Right forelimb (tissue), 1 donor: ENCODE results near the gene MTG1.
"Not testable (repeated sequence)": the region's sequence is repeated elsewhere in the genome, so short reads cannot be mapped to it uniquely, and the experiment has no call there.

Source experiments
- DNase-seq: peaks from one replicate; pipeline ENCODE4 v3.0.0-alpha.2; 2018

The MTG1 gene

GRCh38 chr10:133401981-133402725 is 8.2 kb downstream of the MTG1 start:
- no peak for DNase-seq

DNA sequence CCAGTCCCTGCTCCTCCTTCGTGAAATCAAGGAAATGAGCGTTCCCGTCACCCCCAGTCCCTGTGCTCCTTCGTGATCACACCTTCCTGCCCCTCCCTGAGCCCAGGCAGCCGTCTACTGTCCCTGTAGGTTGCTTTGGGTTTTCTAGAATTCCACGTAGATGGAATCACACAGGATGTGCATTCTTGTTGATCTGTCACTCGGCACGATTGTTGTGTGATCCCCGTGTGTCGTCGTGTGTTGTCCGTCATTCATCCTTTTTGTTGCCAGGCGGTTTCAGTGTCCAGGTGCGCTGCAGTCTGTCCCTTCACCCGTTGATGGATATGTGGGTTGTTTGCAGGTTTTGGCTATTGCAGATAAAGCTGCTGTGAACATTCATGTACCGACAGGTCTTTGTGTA is 9.4 kb downstream of the MTG1 start:
- DNase-seq, result no peak

GRCh38 chr10:133403784-133404183 is 9.8 kb downstream of the MTG1 start:
- no peak for DNase-seq

GRCh38 chr10:133405272-133405671 is 11.3 kb downstream of the MTG1 start:
- DNase-seq, result no peak

DNA sequence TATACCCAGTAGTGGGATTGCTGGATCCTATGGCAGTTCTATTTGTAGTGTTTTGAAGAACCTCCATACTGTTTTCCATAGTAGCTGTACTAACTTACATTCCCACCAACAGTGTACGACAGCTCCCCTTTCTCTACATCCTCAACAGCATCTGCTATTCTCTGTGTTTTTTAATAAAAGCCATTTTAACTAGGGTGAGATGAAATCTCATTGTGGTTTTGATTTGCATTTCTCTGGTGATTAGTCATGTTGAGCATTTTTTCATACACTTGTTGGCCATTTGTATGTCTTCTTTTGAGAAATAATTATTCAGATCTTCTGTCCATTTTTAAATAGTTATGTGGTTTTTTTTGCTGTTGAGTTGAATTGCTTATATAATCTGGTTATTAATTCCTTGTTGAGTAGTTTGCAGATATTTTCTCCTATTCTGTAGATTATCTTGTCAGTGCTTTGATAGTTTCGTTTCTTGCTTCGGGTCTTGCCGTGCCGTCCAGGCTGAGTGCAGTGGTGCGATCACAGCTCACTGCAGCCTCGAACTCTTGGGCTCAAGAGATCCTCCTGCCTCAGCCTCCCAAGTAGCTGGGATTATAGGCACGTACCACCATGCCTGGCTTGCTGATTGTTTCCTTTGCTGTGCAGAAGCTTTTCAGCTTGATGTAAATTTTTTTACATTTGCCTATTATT is 12.0 kb downstream of the MTG1 start:
- no peak for DNase-seq

- DNase-seq, result no peak
Measured at GRCh38 chr10:133411523-133412380, 17.8 kb downstream of the MTG1 start.

DNA sequence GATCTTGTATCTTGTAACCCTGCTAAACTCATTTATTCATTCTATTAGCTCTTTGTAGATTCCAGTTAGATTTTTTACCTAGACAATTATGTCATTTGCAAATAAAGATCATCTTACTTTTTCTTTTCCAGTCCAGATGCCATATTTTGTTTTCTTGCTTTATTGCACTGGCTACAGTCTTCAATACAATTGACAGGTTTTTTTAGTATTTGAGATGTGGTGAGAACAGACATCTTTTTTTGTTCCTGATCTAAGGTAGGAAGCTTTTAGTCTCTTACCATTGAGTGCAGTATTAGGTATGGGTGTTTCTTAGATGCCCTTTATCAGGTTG is 18.4 kb downstream of the MTG1 start:
- no peak for DNase-seq

DNA sequence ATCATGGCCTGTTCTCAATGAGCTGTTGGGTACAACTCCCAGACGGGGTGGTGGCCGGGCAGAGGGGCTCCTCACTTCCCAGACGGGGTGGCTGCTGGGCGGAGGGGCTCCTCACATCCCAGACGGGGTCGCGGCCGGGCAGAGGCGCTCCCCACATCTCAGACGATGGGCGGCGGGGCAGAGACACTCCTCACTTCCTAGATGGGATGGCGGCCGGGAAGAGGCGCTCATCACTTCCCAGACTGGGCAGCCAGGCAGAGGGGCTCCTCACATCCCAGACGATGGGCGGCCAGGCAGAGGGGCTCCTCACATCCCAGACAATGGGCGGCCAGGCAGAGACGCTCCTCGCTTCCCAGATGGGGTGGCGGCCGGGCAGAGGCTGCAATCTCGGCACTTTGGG is 20.4 kb downstream of the MTG1 start:
- DNase-seq, result not testable (repeated sequence)

DNA sequence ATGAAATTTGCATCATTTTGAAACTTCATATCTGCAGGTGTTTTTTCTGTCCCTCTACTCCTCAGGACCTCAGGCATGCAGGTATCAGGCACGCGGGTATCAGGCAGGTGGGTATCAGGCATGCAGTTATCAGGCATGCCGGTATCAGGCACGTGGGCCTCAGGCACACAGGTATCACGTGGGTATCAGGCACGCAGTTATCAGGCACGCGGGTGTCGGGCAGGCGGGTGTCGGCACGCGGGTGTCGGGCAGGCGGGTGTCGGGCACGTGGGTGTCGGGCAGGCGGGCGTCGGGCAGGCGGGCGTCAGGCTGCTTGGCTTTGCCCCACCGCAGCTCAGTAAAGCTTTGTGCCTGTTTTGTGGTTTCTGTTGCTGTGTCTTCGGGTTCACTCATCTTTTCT is 21.8 kb downstream of the MTG1 start:
- DNase-seq, result no peak

- DNase-seq, result no peak
Measured at GRCh38 chr10:133418289-133418993, 24.5 kb downstream of the MTG1 start.

DNA sequence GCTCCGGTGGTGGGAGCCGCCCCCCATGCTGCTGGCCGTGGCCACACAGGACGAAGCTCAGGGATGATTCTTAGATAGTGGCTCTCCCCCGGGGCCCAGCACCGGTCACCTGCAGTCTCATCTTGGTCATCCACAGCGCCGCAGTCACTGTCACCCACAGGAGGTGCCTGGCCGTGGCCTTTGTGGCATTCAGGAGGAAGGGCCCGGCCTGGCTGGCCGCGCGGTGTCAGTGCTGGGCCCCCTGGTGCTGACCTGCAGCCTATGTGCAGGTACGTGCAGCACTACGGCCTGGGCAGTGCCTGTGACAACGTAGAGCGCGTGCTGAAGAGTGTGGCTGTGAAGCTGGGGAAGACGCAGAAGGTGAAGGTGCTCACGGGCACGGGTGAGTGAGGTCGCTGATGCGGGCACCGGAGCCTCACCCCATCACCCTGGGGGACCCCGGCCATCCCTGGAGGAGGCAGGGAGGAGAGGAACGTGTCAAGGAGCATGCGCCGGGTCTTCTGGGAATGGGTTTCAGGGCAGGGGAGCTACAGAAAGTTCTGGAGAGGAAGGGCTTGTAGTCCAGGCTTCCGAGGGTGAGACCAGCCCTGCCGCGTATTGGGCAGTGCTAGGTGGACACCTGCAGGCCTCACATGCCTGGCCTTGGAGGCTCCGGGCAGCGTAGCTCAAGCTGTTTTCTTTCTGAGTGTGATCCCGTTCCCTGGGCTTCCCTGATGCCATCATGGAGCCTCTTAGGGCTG is 25.4 kb downstream of the MTG1 start:
- no peak for DNase-seq

DNA sequence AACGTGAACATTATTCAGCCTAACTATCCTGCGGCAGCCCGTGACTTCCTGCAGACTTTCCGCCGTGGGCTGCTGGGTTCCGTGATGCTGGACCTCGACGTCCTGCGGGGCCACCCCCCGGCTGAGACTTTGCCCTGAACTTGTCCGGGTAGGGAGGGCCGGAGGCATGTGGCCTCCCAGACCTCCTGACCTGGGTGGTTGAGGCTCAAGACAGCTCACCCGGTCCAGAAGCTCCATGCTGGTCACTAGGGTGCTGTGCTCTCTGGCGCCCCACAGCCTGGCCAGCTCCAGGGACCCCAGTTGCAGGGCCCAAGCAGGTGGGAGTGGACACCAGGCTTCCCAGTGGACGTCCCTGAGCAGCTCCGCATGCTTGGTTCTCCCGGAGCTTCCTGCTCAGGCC is 26.1 kb downstream of the MTG1 start:
- no peak for DNase-seq

DNA sequence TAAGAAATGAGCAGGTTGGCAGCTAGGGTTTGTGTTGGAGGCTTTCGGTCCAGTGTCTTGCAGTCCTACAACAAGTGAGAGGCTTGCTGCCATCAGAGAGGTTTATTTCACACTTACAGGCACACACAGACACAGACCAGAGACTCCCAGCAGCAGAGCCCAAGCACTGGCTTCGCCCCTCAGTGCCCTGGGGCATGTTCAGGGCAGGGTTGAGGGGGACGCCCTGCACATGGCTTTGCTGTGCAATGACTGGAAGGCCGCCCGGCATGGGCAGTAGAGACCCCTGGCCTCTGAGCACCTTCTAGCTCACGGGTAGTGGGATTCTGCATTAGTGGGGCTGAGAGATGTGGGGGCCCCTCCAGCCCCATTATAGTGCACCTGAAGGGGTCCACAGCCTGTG is 26.6 kb downstream of the MTG1 start:
- no peak for DNase-seq

DNA sequence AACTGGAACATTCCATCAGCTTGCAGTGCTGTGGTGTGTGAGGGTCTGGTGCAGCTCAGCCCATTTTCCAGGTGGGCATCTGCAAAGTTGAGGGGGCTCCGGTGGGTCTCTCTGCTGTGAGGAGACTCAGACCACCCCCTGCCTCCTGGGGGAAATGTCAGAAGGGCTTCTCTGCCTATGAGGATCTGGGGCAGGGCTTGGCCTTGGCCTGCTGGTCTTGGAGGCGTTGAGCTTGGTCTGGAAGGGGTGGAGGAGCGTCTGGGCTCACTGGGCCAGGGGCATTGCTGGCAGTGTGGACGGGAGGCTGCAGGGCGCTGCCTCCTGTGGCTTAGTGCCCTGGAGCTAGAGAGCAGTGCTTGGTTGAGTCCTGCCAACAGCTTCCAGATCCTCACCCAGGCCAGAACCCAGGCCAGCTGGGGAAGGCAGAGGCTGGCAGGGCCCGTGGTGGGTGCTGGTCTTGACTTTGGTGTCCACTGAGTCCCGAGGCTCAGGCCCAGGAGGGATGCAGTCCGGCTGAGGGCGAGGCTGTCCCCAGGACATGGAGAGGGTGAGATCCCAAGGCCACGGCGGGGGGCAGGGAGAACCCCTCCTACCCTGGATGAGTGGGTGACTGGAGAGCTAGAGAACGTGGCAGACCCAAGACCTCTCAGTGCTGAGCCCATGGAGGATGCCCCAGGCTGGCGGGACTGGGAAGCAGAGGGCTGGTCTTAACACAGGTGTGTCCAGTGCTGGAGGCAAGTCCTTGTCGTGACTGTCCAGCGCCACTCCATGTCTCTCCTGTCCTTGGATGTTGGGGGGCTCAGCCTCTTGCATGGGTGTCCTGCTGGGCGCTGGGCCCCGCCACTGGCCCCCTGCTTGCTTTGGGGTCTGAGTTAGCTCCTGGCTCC is 27.6 kb downstream of the MTG1 start:
- no peak for DNase-seq

GRCh38 chr10:133422223-133422806 is 28.4 kb downstream of the MTG1 start:
- DNase-seq, result no peak

DNA sequence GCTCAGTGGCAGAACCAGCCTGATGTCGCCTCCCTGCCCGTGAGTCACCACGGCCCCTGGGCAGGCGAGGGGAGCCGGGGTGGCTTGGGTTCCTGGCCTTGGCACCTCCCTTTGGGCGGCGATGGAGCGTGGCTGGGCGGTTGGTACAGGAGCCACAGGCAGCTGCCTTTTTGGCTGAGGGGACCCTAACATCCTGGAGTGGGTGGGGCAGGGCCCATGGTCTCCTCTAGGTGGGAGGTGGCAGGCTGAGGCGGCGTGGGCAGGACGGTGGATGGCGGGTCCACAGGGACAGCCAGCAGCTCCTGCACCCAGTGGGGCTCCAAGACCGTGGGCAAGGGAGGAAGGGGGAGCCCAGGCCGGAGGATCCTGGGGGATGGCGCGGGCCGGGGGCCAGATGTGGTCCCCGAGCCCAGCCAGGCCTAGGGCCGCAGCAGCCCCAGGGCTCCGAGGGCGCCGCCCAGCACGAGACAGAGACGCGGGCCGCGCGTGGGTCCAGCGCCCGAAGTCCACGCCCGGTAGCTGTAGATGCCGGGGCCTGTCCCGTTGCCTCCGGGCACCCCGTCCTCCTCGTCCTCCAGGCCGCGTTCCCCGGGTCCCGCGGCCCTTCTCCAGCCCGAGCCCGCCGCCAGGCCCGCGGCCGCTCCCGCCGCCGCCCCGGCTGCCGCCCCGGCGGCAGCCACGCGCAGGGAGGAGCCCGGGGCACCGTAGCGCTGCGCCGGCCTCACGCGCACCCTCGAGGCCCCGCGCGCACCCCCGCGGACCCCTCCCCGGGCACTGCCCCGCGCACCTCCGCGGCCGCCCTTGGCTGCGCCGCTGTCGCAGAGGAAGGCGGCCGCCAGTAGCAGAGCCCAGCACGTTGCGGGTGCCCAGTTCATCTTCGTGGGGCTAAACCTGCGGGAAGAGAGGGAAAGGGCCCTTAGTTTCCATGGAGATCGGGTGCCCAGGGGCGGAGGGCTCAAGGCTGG is 29.1 kb downstream of the MTG1 start:
- DNase-seq, result no peak

GRCh38 chr10:133424102-133424501 is 30.1 kb downstream of the MTG1 start:
- DNase-seq, result not testable (repeated sequence)

DNA sequence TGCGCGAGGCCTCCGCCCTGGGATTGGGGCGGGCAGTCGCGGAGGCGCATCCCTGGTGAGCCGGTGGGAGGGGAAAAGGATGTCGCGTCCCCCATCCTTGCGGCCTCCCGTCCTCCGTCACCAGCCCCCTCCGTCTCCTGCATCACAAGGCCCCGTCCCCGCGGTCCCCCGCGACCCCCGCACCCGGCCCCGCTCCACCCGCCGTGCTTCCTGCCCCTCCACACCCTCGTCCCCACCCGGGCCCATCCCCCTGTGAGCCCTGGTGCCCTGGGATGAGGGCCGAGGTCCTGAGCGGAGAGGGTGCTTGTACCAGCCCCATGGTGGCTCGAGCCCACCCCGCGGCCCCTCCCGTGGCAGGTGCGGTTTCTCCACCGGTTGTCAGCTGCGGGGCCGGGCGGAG is 30.6 kb downstream of the MTG1 start, which contains the start of gene SPRN:
Gene SPRN (minus strand): TSS at position 25 of the 400 bp plus-strand sequence. CDS start 944 bp downstream, outside the sequence.
- DNase-seq, result not testable (repeated sequence)

- DNase-seq, result not testable (repeated sequence)
Measured at GRCh38 chr10:133429571-133429970, 35.6 kb downstream of the MTG1 start.
